GM18951 (cell line): ENCODE measurements around the gene GPAM.

Source experiments
- POLR2A ChIP-seq: IDR thresholded peaks from 4 replicates; pipeline ENCODE4 v1.6.1; 2011; ENCODE audit warnings: mild to moderate bottlenecking; ENCODE audit not compliant: insufficient read length, insufficient read depth; ENCODE audit errors: extremely low read depth
- in situ Hi-C: fragments of 300-500 bp; cut with MboI; formaldehyde crosslinking; loops from one replicate; pipeline ENCODE4 v1.12.0; 2022; ENCODE audit warnings: low sequenced_read_pairs, mixed read lengths, inconsistent platforms; ENCODE audit not compliant: unreplicated experiment

The GPAM gene

DNA sequence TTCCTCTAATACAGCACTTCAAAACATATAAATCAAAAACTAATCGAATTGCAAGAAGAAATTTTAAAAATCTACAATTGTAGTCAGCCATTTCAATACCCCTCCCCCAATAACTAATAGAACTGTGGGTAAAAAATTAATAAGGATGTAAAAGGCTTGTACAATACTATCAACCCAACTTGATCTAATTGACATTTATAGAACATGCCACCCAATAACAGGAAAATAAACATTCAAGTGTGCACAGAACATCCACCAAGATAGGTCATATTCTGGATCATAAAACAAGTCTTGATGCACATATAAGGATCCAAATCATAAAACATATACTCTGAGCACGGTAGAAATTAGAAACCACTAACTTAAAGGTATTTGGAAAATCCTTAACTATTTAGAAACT, 4.0 kb upstream of the GPAM start:
- in situ Hi-C loops = no loop called here
- no peak for TF ChIP-seq POLR2A

DNA sequence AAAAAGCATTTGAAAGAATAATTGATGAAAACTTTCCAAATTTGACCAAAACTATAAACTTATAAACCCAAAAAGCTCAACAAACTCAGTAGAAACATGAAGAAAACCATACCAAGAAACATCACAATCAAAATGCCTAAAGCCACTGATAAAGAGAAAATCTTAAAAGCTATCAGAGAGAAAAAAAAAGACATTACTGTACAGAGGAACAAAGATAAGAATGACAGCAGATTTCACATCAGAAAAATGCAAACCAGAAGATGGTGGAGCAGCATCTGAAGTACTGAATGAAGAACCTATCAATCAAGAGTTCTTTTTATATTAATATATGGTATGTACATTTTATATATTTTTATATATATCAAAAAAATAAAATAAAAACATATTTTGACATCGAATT, 2.4 kb upstream of the GPAM start:
- no peak for TF ChIP-seq POLR2A
- in situ Hi-C loops = no loop called here

DNA sequence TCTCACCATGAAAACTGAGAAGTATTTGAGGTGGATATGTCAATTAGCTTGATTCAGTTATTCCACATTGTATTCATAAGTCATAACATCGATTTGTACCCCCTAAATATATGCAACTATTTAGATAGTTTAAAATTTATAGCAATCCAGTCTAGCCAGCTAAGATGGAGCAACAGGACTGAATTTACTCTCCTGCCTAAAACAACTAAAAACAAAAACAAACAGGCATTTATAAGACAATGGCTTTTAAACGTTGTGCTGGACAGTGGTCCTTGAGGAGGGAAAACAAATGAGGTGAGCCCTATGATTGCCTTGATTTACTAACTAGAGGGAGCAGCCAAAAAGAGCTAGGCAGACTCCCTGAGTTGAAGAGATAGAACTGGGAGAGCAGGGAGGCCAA, 814 bp upstream of the GPAM start:
- no peak for TF ChIP-seq POLR2A
- in situ Hi-C loops = no loop called here

DNA sequence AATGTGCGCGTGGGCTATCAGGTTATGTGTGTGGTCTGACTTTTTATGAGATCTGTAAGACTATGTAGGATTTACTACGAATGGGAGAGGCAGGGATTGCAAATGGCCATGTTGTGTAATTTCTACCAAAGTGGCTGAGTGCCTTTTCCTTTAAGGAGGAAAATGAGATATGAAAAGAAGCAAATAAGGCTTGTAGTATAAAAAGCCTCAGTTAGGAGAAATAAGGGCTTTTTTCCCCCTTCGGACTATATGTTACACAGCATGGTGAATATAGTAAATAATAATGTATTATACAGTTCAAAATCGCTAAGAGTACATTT, 447 bp upstream of the GPAM start:
- no peak for TF ChIP-seq POLR2A
- in situ Hi-C loops = no loop called here

DNA sequence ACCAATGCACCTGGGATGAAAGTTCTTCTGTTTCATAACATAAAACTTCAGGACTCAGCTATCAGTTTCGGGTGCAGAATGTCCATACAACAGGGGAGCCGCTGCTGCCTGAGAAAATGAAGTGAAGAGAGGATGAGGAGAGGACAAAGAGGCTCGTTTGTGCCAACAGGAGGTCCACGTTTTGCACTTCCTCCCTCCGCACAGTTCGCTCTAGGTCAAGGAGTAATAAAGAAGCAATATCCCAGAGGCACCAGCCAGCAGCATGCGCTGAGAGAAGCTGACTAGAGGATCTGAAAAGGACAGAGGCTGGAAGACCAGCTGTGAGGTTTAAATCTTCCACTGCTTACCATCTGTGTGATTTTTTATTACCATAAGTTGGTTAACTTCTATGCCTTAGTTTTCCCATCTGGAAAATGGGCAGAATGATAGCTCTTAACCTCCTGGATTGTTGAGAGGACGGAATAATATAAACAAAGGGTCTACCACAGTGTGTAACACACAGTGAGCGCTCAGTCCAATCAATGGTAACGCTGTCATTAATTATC, 709 bp downstream of the GPAM start:
- no peak for TF ChIP-seq POLR2A
- in situ Hi-C loops = no loop called here

DNA sequence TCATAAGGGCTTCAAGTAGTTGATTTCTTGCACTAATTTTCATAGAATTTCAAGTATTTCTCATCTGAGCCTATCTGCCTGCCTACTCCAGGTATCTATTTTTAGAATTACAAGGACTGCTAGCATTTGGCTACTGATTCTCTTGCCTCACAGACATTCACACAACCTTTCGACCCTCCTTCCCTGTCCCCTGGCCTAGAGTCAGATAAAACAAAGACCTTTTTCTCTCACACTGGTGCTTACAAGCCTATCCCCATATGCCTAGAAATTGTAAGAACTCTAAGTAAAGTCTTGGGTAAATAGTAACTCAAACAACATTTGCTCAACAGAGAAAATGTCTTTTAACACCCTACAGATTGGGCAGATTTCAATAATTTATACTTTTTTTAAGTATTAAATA, 6.3 kb downstream of the GPAM start:
- in situ Hi-C loops = no loop called here
- no peak for TF ChIP-seq POLR2A

DNA sequence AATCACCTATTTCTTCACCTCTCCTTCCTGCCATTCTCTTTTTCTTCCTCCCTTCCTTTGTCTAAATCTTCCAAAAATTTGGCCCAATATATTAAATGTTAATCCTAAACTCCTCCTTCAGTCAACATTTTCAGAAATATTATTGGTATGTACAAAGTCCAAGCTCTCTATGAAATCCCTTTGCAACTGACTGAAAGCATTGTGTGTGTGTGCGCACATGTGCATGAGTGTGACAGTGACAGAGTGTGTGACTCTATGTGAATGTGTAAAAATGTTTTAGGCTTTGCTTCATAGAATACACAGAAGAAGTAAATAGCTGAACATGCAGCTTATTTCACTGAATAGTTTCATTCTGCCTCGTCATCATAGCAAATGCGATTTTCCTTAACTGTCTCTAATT, 7.0 kb downstream of the GPAM start:
- TF ChIP-seq POLR2A = no peak
- in situ Hi-C loops = no loop called here

DNA sequence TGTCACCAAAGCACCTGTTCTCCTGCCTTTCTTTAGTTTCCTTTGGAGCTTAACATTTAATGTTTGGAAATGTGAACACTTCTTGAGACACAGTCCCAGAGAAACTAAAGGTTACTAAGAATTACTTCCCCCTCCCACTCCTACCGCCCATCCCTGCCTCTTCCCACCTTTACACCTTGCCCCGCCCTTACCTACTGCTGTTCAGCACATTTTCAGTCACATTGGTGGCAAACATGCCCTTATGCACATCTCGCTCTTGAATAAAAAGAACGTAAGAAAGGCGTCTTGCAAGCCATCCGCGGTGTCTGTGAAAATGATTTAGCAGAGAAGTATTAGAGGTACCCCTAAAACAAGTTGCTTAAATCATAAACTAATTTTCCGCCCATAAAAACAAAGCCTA, 8.2 kb downstream of the GPAM start:
- in situ Hi-C loops = no loop called here

DNA sequence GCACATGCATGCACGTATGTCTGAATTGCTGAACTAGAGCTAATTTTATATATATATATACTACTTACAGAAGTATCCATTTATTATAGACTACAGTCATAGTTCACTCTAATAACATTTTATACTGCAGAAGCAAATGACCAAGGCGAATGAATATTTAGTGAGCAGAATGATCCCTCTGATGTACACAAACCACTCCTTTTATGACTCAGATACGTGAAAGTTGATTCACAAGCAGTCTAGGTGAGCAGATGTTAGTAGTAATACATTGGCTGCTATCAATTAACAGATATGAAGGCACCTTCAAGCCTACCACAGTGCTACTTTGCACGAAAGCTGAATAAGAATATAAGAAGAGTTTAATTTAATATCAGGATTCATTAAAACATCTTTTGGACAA, 10.4 kb downstream of the GPAM start:
- in situ Hi-C loops = no loop called here
- TF ChIP-seq POLR2A = no peak

More for the DNA sequence above, 8.2 kb downstream of the GPAM start:
- no peak for TF ChIP-seq POLR2A

DNA sequence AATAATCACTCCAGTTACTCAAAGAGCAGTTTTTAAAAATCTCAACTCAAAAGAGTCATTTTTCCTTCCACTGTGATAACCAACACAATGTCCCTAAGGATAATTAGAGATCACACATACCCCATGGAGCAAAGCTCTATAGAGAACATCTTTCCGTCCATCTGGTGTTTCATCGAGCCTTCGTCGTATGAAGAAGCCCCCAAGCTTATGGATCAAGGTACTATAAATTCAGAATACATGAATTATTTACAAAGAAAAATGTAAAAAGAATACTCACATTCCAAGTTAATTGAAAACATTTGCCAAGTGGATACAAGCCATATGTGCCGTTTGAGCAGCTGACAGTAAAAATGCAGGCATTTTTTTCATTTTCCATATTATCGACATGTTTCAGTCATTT, 14.8 kb downstream of the GPAM start:
- TF ChIP-seq POLR2A = no peak
- in situ Hi-C loops = no loop called here

DNA sequence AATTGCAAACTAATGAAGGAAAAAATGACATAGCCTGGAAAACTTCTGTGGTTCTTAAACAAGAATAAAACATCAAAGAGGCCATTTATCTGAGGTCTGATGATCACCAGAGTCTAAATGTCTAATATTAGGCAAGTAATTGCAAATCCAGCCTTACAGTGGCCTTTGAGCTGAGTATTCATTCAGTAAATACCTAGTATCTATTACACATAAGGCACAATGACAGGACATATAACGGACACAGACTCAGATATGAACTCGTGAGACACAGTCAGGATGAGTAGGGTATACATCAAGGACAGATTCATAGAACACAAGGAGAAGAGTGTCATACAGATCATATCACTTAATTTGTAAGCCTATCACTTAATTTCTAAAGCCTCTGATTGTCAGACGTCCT, 16.8 kb downstream of the GPAM start:
- in situ Hi-C loops = no loop called here
- TF ChIP-seq POLR2A = no peak

DNA sequence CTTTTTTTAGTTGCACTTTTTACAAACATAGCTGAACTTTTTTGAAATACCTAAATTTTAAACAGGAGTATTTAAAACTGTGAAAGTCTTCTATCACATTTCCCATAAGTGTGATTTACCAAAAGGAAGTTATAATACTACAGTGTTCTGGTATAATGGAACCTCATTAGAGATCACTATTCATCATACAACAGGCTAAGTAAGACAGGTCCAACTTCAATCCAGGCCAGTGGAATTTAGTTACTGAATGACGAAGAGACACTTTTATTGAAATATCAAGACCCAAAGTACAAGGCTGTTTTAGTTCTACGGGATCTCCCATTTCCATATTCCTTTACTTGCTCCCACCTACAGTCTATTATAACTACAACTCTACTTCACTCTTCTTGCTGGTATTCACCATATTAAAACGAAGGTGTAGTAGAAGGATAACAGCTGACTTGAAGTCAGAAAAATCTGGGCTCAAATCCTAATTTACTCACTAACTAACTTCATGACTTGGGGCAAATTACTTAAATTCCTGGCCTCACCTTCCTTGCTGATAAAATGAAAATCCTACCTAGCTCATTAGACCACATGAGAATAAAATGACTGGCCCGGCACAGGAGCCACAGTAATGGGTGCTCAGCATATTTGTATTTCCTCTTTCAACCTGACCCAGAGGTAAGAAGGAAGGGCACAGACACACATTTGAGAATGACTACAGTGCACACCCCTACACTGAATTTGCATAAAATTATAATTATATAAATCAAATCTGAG, 21.6 kb downstream of the GPAM start:
- TF ChIP-seq POLR2A = no peak
- in situ Hi-C loops = no loop called here

DNA sequence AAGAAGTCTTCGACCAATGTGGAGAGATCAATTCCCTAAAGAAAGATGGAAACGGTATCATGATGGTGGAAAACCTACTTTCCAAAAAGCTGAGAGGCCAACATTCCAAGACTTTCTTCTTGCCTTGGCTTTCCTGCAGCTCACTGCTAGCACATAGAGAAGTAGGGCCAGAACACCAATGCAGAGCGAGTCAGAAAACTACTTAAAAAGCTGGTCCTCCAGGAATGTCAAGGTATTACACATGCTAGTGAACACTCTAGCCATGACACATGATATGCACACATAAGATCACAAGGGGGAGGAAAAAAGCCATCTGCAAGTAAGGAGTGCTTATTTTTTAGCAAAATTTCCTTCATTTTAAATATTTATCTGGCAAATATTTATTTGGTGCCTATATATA, 22.7 kb downstream of the GPAM start:
- TF ChIP-seq POLR2A = no peak
- in situ Hi-C loops = no loop called here

DNA sequence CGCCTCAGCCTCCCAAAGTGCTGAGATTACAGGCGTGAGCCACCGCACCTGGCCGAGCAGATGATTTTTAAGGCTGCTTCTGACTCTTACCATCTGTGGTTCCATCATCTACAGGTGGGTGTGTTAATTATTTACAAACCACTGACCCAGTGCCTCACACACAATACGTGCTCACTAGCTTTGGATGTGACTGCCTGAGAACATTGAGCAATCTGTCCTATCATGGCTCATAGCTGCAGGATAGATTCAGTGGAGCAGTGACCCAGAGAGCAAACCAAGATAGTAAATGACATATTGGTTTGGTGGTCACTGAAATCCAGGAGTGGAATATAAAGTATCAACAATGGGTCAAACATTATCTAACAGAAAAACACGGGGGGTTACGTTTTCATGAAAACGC, 24.1 kb downstream of the GPAM start:
- no peak for TF ChIP-seq POLR2A
- in situ Hi-C loops = no loop called here
